Esophagus squamous epithelium (tissue), 4 donors: ENCODE measurements around the gene SCN3A.

Source experiments
- CTCF ChIP-seq, 6 experiments: fragments of 450-650 bp in 4 of 6; fragments of 200-600 bp in 2 of 6; sonication (generic) in 2 of 6; IDR thresholded peaks; one replicate each; pipeline ENCODE4 v1.5.1; 2016 to 2019; ENCODE audit warnings: antibody characterized with exemption in 6 of 6, mild to moderate bottlenecking in 4 of 6, moderate library complexity in 4 of 6
- POLR2A ChIP-seq, 4 donors: fragments of 450-650 bp; IDR thresholded peaks; one replicate each; pipeline ENCODE4 v1.6.1; 2017; ENCODE audit warnings: antibody characterized with exemption in 4 of 4, mild to moderate bottlenecking in 4 of 4, moderate library complexity in 3 of 4

- TF ChIP-seq CTCF (IDR thresholded peaks at IDR 0.05) = no peak
- TF ChIP-seq POLR2A (IDR thresholded peaks at IDR 0.05) = no peak
Observed at GRCh38 chr2:165109915-165110314, 93.9 kb downstream of the SCN3A start.
